HepG2 (cell line): Measurements from ENCODE around the gene ARAP1. TPM values are rescaled to one million over a fixed set of nuclear protein-coding genes. Genes with fewer than 3 reads are reported as not detected.

Experiments
- ATAC-seq: fragments of 200-7000 bp; cut with Tn5 transposase; 3 replicates; pipeline ENCODE4 v1.9.1; 2020; ENCODE audit warnings: mild to moderate bottlenecking, moderate library complexity
- BruUV-seq: library from RNA; stranded (reverse); fragments of 400-500 nt; replicated peaks from 2 replicates; lab custom pipeline; 2021; lab: Mats Ljungman, UMichigan
- CTCF ChIA-PET: fragments of 300-600 bp; formaldehyde crosslinking; extraction: SDS; loops from one replicate; lab custom pipeline; 2021; ENCODE audit warnings: low total read pairs, inconsistent platforms, low intra/inter-chr PET ratio; lab: Yijun Ruan, JAX
- POLR2A ChIA-PET: fragments of 350-600 bp; sonication (Branson Sonifier 250); formaldehyde crosslinking; loops from one replicate; lab custom pipeline; 2020; ENCODE audit warnings: antibody characterized with exemption, inconsistent platforms; lab: Yijun Ruan, JAX
- DNase-seq: peaks from one replicate; pipeline ENCODE4 v3.0.0-alpha.2; 2015; ENCODE audit warnings: low spot score
- FAIRE-seq: peaks from 3 replicates; lab custom pipeline; 2011; peaks lifted over from hg19 to GRCh38; lab: Jason Lieb, UNC
- H2AFZ ChIP-seq: one replicate; pipeline ENCODE4 v1.6.1; 2011; ENCODE audit warnings: low read length, inconsistent platforms
- H3K27ac ChIP-seq: fragments of 300-600 bp; 3 replicates; pipeline ENCODE4 v1.8.0; 2011; ENCODE audit warnings: mixed run types, mild to moderate bottlenecking, mixed read lengths, low read length, inconsistent platforms; ENCODE audit not compliant: insufficient read depth; ENCODE audit errors: extremely low read length
- H3K27me3 ChIP-seq, 2 experiments: fragments of 200-600 bp in 1 of 2; 2 replicates in 1 of 2; 3 replicates in 1 of 2; pipeline versions ENCODE4 v1.6.0 to v1.8.0; 2011; ENCODE audit warnings: low read length in 2 of 2, mild to moderate bottlenecking in 2 of 2, moderate library complexity in 2 of 2, inconsistent platforms in 1 of 2; ENCODE audit not compliant: insufficient read depth in 2 of 2, control insufficient read depth in 1 of 2
- H3K36me3 ChIP-seq, 2 experiments: fragments of 200-600 bp in 1 of 2; replicated peaks in 1 of 2; 2 replicates in 1 of 2; 3 replicates in 1 of 2; pipeline versions ENCODE4 v1.5.1 to v1.8.0; 2011; ENCODE audit warnings: low read length in 2 of 2, inconsistent platforms in 1 of 2; ENCODE audit not compliant: insufficient read depth in 2 of 2, control insufficient read depth in 1 of 2
- H3K4me1 ChIP-seq: 2 replicates; pipeline ENCODE4 v1.5.1; 2012; ENCODE audit warnings: low read length, inconsistent platforms; ENCODE audit not compliant: insufficient read depth
- H3K4me2 ChIP-seq: 2 replicates; pipeline ENCODE4 v1.6.0; 2011; ENCODE audit warnings: low read depth, low read length, inconsistent platforms
- H3K4me3 ChIP-seq, 3 experiments: fragments of 200-600 bp in 1 of 3; sonication (generic), shearing (Covaris generic) in 1 of 3; replicated peaks in 1 of 3; 2 replicates each; pipeline ENCODE4 v1.5.1; 2011 to 2016; ENCODE audit warnings: low read length in 3 of 3, inconsistent platforms in 2 of 3, low read depth in 2 of 3, mild to moderate bottlenecking in 2 of 3, control low read depth in 1 of 3, mixed read lengths in 1 of 3; ENCODE audit not compliant: insufficient read depth in 1 of 3
- H3K79me2 ChIP-seq: one replicate; pipeline ENCODE4 v1.6.1; 2011; ENCODE audit warnings: low read length, inconsistent platforms; ENCODE audit not compliant: insufficient read depth
- H3K9ac ChIP-seq: 2 replicates; pipeline ENCODE4 v1.6.0; 2011; ENCODE audit warnings: mild to moderate bottlenecking, low read depth, low read length, inconsistent platforms; ENCODE audit not compliant: insufficient read depth
- H3K9me3 ChIP-seq: 2 replicates; pipeline ENCODE4 v1.5.1; 2012; ENCODE audit warnings: mild to moderate bottlenecking, low read length
- H4K20me1 ChIP-seq: 2 replicates; pipeline ENCODE4 v1.6.0; 2011; ENCODE audit warnings: inconsistent platforms, mild to moderate bottlenecking, low read length, moderate library complexity; ENCODE audit not compliant: insufficient read depth
- AGO2 ChIP-seq: fragments of 200-400 bp; formaldehyde crosslinking; optimal IDR thresholded peaks from 2 replicates; pipeline ENCODE3; 2017; ENCODE audit warnings: mild to moderate bottlenecking, low read depth, low read length, moderate library complexity
- BRD4 ChIP-seq: sonication (generic); formaldehyde crosslinking; IDR thresholded peaks from 2 replicates; pipeline ENCODE4 v1.4.0; 2020; ENCODE audit warnings: missing genetic modification reagents
- HDAC2 ChIP-seq: sonication (generic); formaldehyde crosslinking; IDR thresholded peaks from 2 replicates; pipeline ENCODE4 v1.4.0; 2020; ENCODE audit warnings: missing genetic modification reagents
- KDM1A ChIP-seq: IDR thresholded peaks from 2 replicates; pipeline ENCODE4 v1.6.1; 2016; ENCODE audit warnings: missing compliant biosample characterization
- NCOA2 ChIP-seq: sonication (generic); formaldehyde crosslinking; IDR thresholded peaks from 2 replicates; pipeline ENCODE4 v1.8.0; 2022; ENCODE audit warnings: inconsistent platforms
- PHB2 ChIP-seq: fragments of 450-650 bp; IDR thresholded peaks from 2 replicates; pipeline ENCODE4 v1.6.1; 2018; ENCODE audit not compliant: partially characterized antibody
- PTBP1 ChIP-seq: fragments of 200-400 bp; formaldehyde crosslinking; IDR thresholded peaks from 2 replicates; pipeline ENCODE4 v1.6.1; 2018; ENCODE audit warnings: low read length, low read depth; ENCODE audit not compliant: poor library complexity, severe bottlenecking
- SIN3A ChIP-seq: IDR thresholded peaks from 2 replicates; pipeline ENCODE4 v1.6.1; 2011; ENCODE audit warnings: low read depth, mild to moderate bottlenecking, control low read depth, low read length, borderline replicate concordance
- ZFP41 ChIP-seq: sonication (generic); formaldehyde crosslinking; IDR thresholded peaks from 2 replicates; pipeline ENCODE4 v1.4.0; 2020; ENCODE audit warnings: mild to moderate bottlenecking, missing genetic modification reagents, borderline replicate concordance
- ZNF180 ChIP-seq: sonication (generic); formaldehyde crosslinking; IDR thresholded peaks from 2 replicates; pipeline ENCODE4 v1.4.0; 2020; ENCODE audit warnings: low read depth, missing genetic modification reagents, borderline replicate concordance
- ZNF20 ChIP-seq: sonication (generic); formaldehyde crosslinking; IDR thresholded peaks from 2 replicates; pipeline ENCODE4 v1.4.0; 2020; ENCODE audit warnings: mild to moderate bottlenecking, moderate library complexity, missing genetic modification reagents
- WGBS: methylation state at CpG from one replicate; pipeline ENCODE4 v1.1.6; 2017; ENCODE audit warnings: low lambda C conversion rate; 5-methylcytosine and 5-hydroxymethylcytosine counted together
- in situ Hi-C: cut with HindIII; loops from 2 replicates; pipeline ENCODE4 v1.10.0; 2017; ENCODE audit warnings: low pct_unique_long_range_greater_than_20kb; ENCODE audit not compliant: extremely low pct_ligation_motif_present
- intact Hi-C: fragments of 100-400 bp; cut with micrococcal nuclease; formaldehyde crosslinking; loops from one replicate; pipeline ENCODE4 v1.10.0; 2022; ENCODE audit not compliant: unreplicated experiment
- polyA plus RNA-seq, 8 experiments: library from polyadenylated mRNA; depleted of rRNA in 3 of 8; stranded (reverse) in 7 of 8; unstranded in 1 of 8; fragments of >200 nt; fragmentation: Illumina TruSeq in 4 of 8; extraction: Trizol in 4 of 8; gene quantifications; 2 replicates each; pipeline versions ENCODE4 v1.2.1 to v1.2.3, GENCODE V29; 2011 to 2016; ENCODE audit warnings: low read depth in 4 of 8, missing spikeins in 1 of 8, mixed read lengths in 1 of 8; ENCODE audit not compliant: insufficient read depth in 1 of 8
- total RNA-seq, 5 experiments: library from RNA; depleted of rRNA; stranded (reverse); fragments of >200 nt; fragmentation: Illumina TruSeq; extraction: Trizol; gene quantifications; 2 replicates each; pipeline ENCODE4 v1.2.3, GENCODE V29; 2016; ENCODE audit warnings: low read depth in 1 of 5
- TF ChIP-seq, protein P1 (sequence below): sonication (generic); formaldehyde crosslinking; IDR thresholded peaks from 2 replicates; pipeline ENCODE4 v1.4.0; 2020; ENCODE audit warnings: mild to moderate bottlenecking, missing genetic modification reagents
- TF ChIP-seq, protein P2 (sequence below): sonication (generic); formaldehyde crosslinking; IDR thresholded peaks from 2 replicates; pipeline ENCODE4 v1.5.0; 2020; ENCODE audit warnings: mild to moderate bottlenecking, missing genetic modification reagents
- TF ChIP-seq, protein P3 (sequence below): sonication (generic); formaldehyde crosslinking; IDR thresholded peaks from 2 replicates; pipeline ENCODE4 v1.4.0; 2020; ENCODE audit warnings: missing genetic modification reagents

The ARAP1 gene
- total and polyA plus RNA-seq, 2 of the 13 experiments (the other 11 are each of a cell fraction or from before 2014, with no cell fraction given), result 43.2 to 55.5 TPM

DNA sequence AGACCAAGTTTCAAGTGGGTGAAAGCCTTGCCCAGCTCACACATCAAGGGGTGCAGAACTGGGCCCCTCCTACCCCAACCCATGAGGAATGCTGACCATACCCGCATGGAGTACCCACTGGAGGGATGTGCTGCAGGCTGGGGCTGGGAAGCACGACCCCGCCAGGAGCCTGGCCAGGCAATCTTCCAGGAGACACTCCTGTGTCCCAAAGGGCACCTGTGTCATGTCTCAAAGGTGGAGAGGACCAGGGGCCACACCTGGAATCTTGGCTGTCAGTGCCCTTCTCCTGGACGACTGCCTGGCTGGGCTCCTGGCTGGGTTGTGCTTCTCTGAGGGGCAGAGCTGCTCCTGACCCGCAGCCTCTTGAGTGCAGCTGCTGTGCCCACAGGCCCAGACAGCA lies 6.7 kb downstream of the ARAP1 start:
- in situ Hi-C loops, result no loop called here
- ChIA-PET CTCF (no interaction called here), POLR2A (no interaction called here)
- Histone ChIP-seq H3K79me2 (peaks cover 87% of the 10 kb centered on the region), H3K27ac (no peak overlapping the region), H2AFZ (no peak overlapping the region), H3K9ac (no peak overlapping the region), H3K4me2 (no peak overlapping the region; the same call in 1 of the 2 replicates), H3K9me3 (no peaks in the 10 kb centered on the region), H3K27me3 (no peaks in the 10 kb centered on the region), H3K36me3 (peaks cover 3 to 15% of the 10 kb centered on the region in 2 experiments; a peak in 2 of 5 replicates), H3K4me1 (peaks cover 97% of the 10 kb centered on the region), H3K4me3 (no peak overlapping the region), H4K20me1 (peaks cover 11% of the 10 kb centered on the region; the same call in 1 of the 2 replicates)
- no peak for ATAC-seq
- no peak for FAIRE-seq
- peak; percentile 10 for TF ChIP-seq AGO2
- no peak for TF ChIP-seq BRD4 (CRISPR knock-in tag)
- BruUV-seq, result no TSS peak
- no peak for DNase-seq
- no CpG with 5 or more reads among the region's 5 CpGs for WGBS
- intact Hi-C loops, result no loop called here

DNA sequence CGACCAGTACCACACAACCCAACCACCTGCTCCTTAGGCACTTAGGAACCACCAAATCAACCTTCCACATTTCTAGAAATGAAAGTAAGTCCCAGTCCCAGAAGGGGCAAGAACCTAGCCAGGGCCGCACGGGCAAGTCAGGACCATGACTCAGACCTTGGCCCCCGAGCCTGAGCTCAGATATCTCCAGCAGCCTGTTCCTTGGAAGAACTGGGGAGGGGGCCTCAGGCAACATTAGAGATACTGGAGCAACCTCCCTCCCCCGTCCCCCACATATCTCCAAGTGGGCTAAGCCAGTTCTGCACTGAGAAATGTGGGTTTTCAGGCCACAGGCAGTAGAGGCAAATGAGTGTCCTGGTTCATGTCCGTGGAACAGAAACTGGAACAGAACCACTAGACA lies 7.7 kb downstream of the ARAP1 start:
- Histone ChIP-seq H3K4me3 (no peak overlapping the region), H3K36me3 (peaks cover 5 to 21% of the 10 kb centered on the region in 2 experiments; a peak in 3 of 5 replicates), H3K4me2 (no peak overlapping the region), H3K4me1 (peaks cover 87% of the 10 kb centered on the region), H3K27ac (peak overlapping the region; percentile 17), H4K20me1 (peaks cover 11% of the 10 kb centered on the region), H2AFZ (no peak overlapping the region), H3K27me3 (no peaks in the 10 kb centered on the region), H3K79me2 (peaks cover 90% of the 10 kb centered on the region), H3K9me3 (no peaks in the 10 kb centered on the region), H3K9ac (no peak overlapping the region)
- intact Hi-C loops, result no loop called here
- ATAC-seq (no peak), DNase-seq (no peak), FAIRE-seq (no peak)
- no TSS peak for BruUV-seq
- ChIA-PET POLR2A (no interaction called here), CTCF (no interaction called here)
- in situ Hi-C loops, result no loop called here
- TF ChIP-seq, protein P1, sequence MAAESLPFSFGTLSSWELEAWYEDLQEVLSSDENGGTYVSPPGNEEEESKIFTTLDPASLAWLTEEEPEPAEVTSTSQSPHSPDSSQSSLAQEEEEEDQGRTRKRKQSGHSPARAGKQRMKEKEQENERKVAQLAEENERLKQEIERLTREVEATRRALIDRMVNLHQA (CRISPR knock-in tag), result no peak
- TF ChIP-seq HDAC2 (CRISPR knock-in tag) (no peak), ZFP41 (CRISPR knock-in tag) (no peak), ZNF180 (CRISPR knock-in tag) (no peak), PTBP1 (no peak), SIN3A (no peak), ZNF20 (CRISPR knock-in tag) (no peak), PHB2 (no peak), NCOA2 (CRISPR knock-in tag) (no peak), KDM1A (CRISPR knock-in tag) (no peak)
- TF ChIP-seq, protein P2, sequence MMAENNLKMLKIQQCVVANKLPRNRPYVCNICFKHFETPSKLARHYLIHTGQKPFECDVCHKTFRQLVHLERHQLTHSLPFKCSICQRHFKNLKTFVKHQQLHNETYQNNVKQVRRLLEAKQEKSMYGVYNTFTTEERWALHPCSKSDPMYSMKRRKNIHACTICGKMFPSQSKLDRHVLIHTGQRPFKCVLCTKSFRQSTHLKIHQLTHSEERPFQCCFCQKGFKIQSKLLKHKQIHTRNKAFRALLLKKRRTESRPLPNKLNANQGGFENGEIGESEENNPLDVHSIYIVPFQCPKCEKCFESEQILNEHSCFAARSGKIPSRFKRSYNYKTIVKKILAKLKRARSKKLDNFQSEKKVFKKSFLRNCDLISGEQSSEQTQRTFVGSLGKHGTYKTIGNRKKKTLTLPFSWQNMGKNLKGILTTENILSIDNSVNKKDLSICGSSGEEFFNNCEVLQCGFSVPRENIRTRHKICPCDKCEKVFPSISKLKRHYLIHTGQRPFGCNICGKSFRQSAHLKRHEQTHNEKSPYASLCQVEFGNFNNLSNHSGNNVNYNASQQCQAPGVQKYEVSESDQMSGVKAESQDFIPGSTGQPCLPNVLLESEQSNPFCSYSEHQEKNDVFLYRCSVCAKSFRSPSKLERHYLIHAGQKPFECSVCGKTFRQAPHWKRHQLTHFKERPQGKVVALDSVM, result no peak
- TF ChIP-seq, protein P3, sequence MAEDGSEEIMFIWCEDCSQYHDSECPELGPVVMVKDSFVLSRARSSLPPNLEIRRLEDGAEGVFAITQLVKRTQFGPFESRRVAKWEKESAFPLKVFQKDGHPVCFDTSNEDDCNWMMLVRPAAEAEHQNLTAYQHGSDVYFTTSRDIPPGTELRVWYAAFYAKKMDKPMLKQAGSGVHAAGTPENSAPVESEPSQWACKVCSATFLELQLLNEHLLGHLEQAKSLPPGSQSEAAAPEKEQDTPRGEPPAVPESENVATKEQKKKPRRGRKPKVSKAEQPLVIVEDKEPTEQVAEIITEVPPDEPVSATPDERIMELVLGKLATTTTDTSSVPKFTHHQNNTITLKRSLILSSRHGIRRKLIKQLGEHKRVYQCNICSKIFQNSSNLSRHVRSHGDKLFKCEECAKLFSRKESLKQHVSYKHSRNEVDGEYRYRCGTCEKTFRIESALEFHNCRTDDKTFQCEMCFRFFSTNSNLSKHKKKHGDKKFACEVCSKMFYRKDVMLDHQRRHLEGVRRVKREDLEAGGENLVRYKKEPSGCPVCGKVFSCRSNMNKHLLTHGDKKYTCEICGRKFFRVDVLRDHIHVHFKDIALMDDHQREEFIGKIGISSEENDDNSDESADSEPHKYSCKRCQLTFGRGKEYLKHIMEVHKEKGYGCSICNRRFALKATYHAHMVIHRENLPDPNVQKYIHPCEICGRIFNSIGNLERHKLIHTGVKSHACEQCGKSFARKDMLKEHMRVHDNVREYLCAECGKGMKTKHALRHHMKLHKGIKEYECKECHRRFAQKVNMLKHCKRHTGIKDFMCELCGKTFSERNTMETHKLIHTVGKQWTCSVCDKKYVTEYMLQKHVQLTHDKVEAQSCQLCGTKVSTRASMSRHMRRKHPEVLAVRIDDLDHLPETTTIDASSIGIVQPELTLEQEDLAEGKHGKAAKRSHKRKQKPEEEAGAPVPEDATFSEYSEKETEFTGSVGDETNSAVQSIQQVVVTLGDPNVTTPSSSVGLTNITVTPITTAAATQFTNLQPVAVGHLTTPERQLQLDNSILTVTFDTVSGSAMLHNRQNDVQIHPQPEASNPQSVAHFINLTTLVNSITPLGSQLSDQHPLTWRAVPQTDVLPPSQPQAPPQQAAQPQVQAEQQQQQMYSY (CRISPR knock-in tag), result no peak
- 95% methylated on average over 5 of the region's 6 CpGs for WGBS
